Measurements from ENCODE around the gene FNIP2.
"Not testable (repeated sequence)": the region's sequence is repeated elsewhere in the genome, so short reads cannot be mapped to it uniquely, and the experiment has no call there.

The FNIP2 gene

DNA sequence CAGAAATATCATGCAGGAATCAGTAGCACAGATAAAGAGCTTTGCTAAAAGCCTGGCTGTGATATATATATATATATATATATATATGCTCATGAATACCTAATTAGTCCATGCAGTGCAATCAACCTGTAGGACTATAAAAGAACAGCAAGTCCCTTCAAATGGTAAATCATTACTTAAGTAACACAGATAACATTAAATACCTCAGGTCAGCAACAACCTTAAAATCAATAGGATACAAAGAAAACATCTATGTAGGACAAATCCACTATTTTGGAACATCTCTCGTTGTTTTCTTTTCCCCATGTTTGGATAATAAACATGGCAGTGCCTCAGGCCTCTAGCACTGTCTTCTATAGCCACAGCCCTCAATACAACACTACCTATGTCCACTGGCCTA is 106.6 kb downstream of the FNIP2 start:
- DNase-seq: no peak

GRCh38 chr4:158877069-158877468 is 108.2 kb downstream of the FNIP2 start:
- DNase-seq: no peak

DNA sequence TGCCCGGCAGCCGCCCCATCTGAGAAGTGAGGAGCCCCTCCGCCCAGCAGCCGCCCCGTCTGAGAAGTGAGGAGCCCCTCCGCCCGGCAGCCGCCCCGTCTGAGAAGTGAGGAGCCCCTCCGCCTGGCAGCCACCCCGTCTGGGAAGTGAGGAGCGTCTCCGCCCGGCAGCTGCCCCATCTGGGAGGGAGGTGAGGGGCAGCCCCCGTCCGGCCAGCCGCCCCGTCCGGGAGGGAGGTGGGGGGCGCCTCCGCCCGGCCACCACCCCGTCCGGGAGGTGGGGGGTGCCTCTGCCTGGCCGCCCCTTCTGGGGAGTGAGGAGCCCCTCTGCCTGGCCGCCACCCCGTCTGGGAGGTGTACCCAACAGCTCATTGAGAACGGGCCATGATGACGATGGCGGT is 113.3 kb downstream of the FNIP2 start:
- not testable (repeated sequence) for DNase-seq

DNA sequence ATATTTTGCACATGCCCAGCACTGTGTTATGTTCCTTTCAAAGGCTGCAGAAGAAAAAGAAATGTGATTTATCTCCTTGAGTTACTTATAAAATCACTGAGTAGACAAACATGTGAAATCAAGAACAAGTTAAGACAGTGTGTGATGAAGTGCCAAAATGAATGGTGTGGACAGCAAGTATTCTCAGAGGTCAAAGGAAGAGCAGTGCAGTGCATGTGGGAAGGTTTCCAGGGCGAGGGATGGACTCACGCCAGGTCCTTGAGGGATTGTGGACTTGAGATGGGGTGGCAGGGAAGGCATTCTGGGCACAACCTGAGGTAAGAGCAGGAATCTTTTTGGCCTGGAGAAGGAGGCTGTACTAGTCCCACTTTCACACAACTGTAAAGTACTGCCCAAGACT is 115.5 kb downstream of the FNIP2 start:
- DNase-seq: no peak

DNA sequence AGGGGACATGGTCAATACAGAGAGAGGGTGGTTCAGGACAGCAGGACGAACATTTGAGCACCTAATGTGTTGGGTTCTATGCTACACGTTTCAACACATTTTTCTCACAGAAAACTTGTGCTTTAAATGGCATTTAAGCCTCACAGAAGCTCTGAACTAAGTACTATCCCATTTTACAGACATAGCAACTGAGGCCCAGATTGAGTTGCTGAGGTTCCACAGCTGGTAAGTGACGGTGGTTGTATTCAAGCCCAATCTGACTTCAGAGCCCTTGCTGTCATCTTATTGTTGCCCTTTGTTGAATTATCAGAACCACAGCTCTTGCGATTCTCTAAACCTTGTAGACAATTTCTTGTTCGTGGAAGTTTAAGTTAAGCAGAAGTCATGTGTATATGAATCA is 116.7 kb downstream of the FNIP2 start:
- no peak for DNase-seq

GRCh38 chr4:158890294-158890693 is 121.5 kb downstream of the FNIP2 start:
- no peak for DNase-seq

- no peak for DNase-seq
These were observed 122.4 kb downstream of the FNIP2 start for GRCh38 chr4:158891256-158891655.

DNA sequence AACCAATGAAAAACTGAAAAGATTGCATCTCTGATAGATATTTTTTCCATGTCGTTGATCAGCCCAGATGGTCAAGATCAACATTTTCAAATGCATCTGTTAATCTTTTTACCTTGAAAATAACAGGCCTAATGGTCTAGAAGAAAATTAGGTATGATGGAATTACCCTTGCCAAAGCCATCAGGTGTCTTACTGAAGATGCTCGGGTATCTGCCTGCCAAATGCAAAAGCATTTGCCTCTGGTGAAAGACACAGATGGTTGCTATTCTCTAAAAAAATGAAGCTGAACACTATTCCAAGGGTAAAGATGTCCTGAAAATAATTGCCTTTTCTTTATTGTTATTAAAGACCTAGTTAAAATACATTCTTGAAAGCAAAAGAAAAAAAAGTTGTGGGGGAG is 126.0 kb downstream of the FNIP2 start:
- no peak for DNase-seq

DNA sequence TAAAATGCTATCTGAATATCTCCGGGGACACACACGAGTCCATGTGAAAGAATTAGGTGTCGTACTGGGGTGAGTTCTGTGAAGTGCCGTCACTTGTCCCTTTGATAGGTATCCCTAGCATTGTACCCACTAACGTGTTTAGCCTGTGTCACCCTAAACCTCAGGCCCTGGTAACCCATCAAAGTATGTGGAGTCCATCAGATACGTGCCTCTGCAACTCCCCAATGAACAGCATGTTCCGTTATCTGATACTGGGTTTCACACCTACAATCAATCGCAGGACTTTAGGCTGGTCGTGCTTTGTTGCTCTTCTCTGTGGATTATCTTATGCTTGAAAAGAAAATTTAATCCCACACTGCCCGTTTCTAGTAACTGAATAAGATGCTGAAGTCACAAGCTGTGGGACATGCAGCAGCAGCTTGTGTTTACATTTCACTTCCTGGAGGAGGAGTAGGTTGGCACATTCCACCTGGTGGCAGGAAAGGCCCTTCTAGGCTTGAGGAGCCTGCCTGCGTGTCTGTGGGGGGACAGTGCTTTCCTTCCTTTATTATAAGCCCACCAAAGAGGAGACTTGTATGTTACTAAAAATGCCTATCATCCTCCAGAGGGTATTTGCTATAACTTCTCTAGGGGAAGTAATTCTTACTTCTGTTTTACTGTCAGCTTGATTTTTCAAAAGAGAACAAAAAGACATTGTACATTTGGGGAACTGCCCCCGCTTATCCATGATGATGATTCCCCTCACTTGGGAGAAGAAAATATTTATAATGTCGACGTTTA is 127.2 kb downstream of the FNIP2 start:
- no peak for DNase-seq

DNA sequence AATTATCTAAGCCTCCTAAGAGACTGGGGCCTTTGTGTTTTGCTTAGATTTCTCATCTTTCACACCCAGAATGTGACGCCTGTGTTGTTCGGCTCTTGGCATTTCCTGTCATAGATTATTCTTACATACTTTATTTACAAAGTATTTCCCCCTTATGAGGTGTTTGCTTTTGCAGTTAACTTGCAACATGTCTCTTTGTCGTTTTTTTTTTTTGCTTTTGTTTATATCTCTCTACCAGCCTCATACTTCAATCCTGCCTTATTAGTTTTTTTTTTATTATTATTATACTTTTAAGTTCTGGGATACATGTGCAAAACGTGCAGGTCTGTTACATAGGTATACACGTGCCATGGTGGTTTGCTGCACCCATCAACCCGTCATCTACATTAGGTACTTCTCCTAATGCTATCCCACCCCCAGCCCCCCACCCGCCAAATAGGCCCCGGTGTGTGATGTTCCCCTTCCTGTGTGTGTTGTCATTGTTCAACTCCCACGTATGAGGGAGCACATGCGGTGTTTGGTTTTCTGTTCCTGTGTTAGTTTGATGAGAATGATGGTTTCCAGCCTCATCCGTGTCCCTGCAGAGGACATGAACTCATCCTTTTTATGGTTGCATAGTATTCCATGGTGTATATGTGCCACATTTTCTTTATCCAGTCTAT is 127.9 kb downstream of the FNIP2 start:
- DNase-seq: not testable (repeated sequence)

GRCh38 chr4:158900408-158900807 is 131.6 kb downstream of the FNIP2 start:
- not testable (repeated sequence) for DNase-seq

GRCh38 chr4:158902280-158903078 is 133.7 kb downstream of the FNIP2 start:
- DNase-seq: not testable (repeated sequence)

DNA sequence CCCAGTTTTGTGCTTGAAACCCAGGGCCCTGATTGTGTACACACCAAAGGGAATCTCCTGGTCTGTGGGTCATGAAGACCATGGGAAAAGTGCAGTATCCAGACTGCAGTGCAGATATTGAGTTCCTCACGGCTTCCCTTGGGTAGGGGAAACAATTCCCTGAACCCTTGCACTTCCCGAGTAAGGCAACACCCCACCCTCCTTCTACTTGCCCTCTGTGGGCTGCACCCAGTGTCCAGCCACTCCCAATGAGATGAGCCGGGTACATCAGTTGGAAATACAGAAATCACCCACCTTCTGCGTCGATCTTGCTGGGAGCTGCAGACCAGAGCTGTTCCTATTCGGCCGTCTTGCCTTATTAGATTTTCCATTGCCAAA is 134.2 kb downstream of the FNIP2 start:
- no peak for DNase-seq

DNA sequence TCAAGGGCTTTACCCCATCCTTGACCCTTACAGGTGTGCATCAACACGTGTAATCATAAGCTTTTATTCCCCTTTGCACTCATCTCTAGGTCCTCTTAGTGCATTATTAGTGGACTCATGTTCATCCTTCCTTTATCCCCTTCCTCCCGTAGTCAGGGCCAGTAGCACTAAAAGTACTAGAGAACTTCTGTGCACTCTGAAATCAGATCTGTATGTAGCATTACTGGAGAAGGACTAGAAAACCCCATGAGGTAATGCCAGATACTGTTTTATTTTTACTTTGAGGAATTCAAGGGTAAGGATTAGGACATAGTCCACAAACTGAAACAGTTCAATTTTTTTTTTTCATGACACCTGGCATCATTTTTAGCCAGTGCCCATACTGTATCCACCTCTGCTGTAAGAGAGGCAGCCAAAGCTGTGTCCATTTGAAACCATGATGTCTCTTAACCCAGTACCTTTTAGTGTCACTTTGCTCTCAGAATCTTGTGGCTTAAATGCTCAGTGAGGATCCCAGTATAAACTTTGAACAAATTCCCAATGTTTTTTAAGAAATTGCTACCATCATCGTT is 134.7 kb downstream of the FNIP2 start:
- no peak for DNase-seq

DNA sequence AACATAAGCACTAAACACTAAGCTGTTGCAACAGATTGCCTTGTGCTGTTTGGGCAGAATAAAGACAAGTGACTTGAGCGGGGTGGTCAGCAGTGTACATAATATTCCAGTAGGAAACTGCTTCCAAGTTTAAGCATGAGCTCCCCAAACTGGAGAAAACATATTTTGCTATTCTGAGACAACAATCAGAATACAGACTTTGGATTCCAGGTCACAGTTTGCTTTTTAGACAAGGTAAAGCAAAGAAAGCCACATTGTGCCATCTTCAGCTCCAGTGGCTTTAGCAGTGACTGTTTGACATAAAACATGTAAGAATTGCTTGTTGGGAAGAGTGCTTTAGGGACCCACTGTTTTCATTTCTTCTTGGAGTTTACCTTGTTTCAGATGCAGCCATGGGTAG is 136.0 kb downstream of the FNIP2 start:
- DNase-seq: no peak

DNA sequence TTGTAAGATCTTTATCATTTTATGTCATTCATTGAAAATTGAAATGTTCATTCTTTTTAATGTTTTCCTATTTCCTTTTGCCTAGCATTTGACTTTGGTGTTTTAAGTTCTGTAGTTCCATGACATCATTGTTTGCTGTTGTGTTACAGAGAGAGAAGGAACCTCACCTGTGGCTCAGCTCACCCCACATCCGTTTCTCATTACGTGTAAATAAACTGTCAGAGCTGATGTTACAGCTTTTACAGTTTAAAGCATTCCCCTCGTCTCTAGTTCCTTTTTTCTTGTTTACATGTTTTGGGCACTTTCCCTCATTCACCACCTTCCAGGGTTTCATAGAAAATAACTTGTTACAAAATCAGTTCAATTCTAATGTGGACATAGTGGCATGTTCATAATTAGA is 137.2 kb downstream of the FNIP2 start:
- no peak for DNase-seq

GRCh38 chr4:158912390-158912789 is 143.6 kb downstream of the FNIP2 start:
- DNase-seq: no peak

GRCh38 chr4:158912806-158913205 is 144.0 kb downstream of the FNIP2 start:
- no peak for DNase-seq

- no peak for DNase-seq
These were observed 144.9 kb downstream of the FNIP2 start for GRCh38 chr4:158913766-158914165.

- DNase-seq: no peak
These were observed 145.4 kb downstream of the FNIP2 start for GRCh38 chr4:158914218-158914617.

GRCh38 chr4:158915683-158916241 is 146.9 kb downstream of the FNIP2 start:
- DNase-seq: no peak

- not testable (repeated sequence) for DNase-seq
These were observed 151.7 kb downstream of the FNIP2 start for GRCh38 chr4:158920452-158920996.

DNA sequence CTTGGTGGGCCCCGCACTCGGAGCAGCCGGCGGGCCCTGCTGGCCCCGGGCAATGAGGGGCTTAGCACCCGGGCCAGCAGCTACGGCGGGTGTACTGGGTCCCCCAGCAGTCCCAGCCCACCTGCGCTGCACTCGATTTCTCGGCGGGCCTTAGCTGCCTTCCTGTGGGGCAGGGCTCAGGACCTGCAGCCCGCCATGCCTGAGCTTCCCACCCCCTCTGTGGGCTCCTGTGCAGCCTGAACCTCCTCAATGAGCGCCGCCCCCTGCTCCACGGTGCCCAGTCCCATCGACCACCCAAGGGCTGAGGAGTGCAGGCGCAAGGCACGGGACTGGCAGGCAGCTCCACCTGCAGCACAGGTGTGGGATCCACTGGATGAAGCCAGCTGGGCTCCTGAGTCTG is 158.9 kb downstream of the FNIP2 start:
- not testable (repeated sequence) for DNase-seq

Measured in NCI-H187 treated with DMSO at 0.1 percent for 48 hours (cell line).